ENCODE measurements around the gene RELN.
"Not testable (repeated sequence)": the region's sequence is repeated elsewhere in the genome, so short reads cannot be mapped to it uniquely, and the experiment has no call there.

- TF ChIP-seq CTCF, POLR2A (IDR thresholded peaks at IDR 0.05): not testable (repeated sequence)
Observed at GRCh38 chr7:103911015-103911414, 78.4 kb downstream of the RELN start.
